HepG2 (cell line): ENCODE data around the gene IKZF4. TPM values are rescaled to one million over a fixed set of nuclear protein-coding genes. Genes with fewer than 3 reads are reported as not detected.

Experiments used
- FOSL1 ChIP-seq: sonication (generic); formaldehyde crosslinking; IDR thresholded peaks from 2 replicates; pipeline ENCODE4 v1.9.0; 2021; ENCODE audit warnings: missing genetic modification reagents, borderline replicate concordance
- RARA ChIP-seq: IDR thresholded peaks from 2 replicates; pipeline ENCODE4 v1.6.1; 2016; ENCODE audit warnings: missing genetic modification reagents, missing compliant biosample characterization
- TCF12 ChIP-seq, 2 experiments: fragments of 450-650 bp in 1 of 2; sonication (generic) in 1 of 2; formaldehyde crosslinking in 1 of 2; IDR thresholded peaks; 2 replicates each; pipeline versions ENCODE4 v1.6.1 to v1.8.0; 2017 to 2022; ENCODE audit warnings: antibody characterized with exemption in 1 of 2, mild to moderate bottlenecking in 1 of 2, missing genetic modification reagents in 1 of 2, moderate library complexity in 1 of 2
- ZNF776 ChIP-seq: sonication (generic); formaldehyde crosslinking; IDR thresholded peaks from 2 replicates; pipeline ENCODE4 v1.4.0; 2020; ENCODE audit warnings: mild to moderate bottlenecking, missing genetic modification reagents
- polyA plus RNA-seq, 8 experiments: library from polyadenylated mRNA; depleted of rRNA in 3 of 8; stranded (reverse) in 7 of 8; unstranded in 1 of 8; fragments of >200 nt; fragmentation: Illumina TruSeq in 4 of 8; extraction: Trizol in 4 of 8; gene quantifications; 2 replicates each; pipeline versions ENCODE4 v1.2.1 to v1.2.3, GENCODE V29; 2011 to 2016; ENCODE audit warnings: low read depth in 4 of 8, missing spikeins in 1 of 8, mixed read lengths in 1 of 8; ENCODE audit not compliant: insufficient read depth in 1 of 8
- total RNA-seq, 5 experiments: library from RNA; depleted of rRNA; stranded (reverse); fragments of >200 nt; fragmentation: Illumina TruSeq; extraction: Trizol; gene quantifications; 2 replicates each; pipeline ENCODE4 v1.2.3, GENCODE V29; 2016; ENCODE audit warnings: low read depth in 1 of 5
- TF ChIP-seq, protein P1 (sequence below): sonication (generic); formaldehyde crosslinking; IDR thresholded peaks from 2 replicates; pipeline ENCODE4 v1.5.0; 2020; ENCODE audit warnings: mild to moderate bottlenecking, missing genetic modification reagents, borderline replicate concordance
- TF ChIP-seq, protein P2 (sequence below): IDR thresholded peaks from 2 replicates; pipeline ENCODE4 v1.6.1; 2016; ENCODE audit warnings: missing biosample characterization, missing genetic modification reagents, low read depth

Gene IKZF4
- total and polyA plus RNA-seq, 2 of the 13 experiments (the other 11 are each of a cell fraction or from before 2014, with no cell fraction given), result 0.58 to 2.2 TPM

DNA sequence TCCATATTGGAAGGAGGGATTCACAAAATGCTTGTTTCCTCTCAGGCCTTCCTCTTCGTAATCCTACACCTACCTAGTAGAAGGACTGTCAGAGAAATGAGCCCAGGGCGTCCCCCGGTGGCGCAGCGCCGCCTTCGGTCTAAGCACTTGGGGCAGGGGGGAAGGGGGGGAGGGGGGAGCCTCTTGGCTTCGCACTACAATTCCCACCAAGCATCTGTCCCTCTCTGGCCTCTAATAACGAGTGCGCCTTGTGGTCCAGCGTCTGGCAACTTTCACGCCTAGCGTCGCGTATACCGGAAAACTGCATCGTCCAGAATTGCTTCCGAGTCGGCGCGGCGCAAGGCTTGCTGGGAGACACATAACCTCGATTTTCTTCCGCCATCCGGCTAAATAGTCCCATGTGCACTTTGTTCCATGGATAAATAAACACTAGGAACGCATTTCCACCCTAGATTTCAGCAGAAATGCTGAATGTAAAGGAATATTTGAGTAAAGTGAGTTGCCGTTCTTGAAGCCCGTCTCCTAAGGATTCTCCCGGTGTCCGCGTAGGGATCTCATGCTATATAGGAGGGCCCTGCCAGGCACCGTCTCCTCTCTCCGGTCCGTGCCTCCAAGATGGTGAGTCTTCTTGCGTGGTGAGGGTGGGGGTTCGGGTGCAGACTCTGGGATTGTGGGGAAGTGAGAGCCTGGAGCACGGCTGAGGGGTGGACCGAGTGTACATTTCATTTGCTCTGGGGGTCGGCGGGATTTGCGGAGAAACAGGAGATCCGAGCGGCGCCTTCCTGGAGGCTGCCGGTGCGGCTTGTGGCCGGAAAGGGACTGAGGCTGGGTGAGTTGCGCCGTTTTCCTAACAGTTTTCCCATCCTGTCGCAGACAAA, 20.9 kb downstream of the IKZF4 start, which contains the start of gene RPS26 (continued):
- TF ChIP-seq, protein P1, sequence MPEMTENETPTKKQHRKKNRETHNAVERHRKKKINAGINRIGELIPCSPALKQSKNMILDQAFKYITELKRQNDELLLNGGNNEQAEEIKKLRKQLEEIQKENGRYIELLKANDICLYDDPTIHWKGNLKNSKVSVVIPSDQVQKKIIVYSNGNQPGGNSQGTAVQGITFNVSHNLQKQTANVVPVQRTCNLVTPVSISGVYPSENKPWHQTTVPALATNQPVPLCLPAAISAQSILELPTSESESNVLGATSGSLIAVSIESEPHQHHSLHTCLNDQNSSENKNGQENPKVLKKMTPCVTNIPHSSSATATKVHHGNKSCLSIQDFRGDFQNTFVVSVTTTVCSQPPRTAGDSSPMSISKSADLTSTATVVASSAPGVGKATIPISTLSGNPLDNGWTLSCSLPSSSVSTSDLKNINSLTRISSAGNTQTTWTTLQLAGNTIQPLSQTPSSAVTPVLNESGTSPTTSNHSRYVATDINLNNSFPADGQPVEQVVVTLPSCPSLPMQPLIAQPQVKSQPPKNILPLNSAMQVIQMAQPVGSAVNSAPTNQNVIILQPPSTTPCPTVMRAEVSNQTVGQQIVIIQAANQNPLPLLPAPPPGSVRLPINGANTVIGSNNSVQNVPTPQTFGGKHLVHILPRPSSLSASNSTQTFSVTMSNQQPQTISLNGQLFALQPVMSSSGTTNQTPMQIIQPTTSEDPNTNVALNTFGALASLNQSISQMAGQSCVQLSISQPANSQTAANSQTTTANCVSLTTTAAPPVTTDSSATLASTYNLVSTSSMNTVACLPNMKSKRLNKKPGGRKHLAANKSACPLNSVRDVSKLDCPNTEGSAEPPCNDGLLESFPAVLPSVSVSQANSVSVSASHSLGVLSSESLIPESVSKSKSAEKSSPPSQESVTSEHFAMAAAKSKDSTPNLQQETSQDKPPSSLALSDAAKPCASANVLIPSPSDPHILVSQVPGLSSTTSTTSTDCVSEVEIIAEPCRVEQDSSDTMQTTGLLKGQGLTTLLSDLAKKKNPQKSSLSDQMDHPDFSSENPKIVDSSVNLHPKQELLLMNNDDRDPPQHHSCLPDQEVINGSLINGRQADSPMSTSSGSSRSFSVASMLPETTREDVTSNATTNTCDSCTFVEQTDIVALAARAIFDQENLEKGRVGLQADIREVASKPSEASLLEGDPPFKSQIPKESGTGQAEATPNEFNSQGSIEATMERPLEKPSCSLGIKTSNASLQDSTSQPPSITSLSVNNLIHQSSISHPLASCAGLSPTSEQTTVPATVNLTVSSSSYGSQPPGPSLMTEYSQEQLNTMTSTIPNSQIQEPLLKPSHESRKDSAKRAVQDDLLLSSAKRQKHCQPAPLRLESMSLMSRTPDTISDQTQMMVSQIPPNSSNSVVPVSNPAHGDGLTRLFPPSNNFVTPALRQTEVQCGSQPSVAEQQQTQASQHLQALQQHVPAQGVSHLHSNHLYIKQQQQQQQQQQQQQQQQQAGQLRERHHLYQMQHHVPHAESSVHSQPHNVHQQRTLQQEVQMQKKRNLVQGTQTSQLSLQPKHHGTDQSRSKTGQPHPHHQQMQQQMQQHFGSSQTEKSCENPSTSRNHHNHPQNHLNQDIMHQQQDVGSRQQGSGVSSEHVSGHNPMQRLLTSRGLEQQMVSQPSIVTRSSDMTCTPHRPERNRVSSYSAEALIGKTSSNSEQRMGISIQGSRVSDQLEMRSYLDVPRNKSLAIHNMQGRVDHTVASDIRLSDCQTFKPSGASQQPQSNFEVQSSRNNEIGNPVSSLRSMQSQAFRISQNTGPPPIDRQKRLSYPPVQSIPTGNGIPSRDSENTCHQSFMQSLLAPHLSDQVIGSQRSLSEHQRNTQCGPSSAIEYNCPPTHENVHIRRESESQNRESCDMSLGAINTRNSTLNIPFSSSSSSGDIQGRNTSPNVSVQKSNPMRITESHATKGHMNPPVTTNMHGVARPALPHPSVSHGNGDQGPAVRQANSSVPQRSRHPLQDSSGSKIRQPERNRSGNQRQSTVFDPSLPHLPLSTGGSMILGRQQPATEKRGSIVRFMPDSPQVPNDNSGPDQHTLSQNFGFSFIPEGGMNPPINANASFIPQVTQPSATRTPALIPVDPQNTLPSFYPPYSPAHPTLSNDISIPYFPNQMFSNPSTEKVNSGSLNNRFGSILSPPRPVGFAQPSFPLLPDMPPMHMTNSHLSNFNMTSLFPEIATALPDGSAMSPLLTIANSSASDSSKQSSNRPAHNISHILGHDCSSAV (CRISPR knock-in tag), result no peak
- TF ChIP-seq, protein P2, sequence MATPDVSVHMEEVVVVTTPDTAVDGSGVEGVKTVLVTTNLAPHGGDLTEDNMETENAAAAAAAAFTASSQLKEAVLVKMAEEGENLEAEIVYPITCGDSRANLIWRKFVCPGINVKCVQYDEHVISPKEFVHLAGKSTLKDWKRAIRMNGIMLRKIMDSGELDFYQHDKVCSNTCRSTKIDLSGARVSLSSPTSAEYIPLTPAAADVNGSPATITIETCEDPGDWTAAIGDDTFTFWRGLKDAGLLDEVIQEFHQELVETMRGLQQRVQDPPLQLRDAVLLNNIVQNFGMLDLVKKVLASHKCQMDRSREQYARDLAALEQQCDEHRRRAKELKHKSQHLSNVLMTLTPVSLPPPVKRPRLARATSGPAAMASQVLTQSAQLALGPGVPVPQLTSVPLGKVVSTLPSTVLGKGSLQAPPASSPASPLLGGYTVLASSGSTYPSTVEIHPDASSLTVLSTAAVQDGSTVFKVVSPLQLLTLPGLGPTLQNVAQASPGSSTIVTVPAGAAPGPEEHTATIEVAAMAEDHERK, result peak; percentile 92
- TF ChIP-seq FOSL1 (CRISPR knock-in tag) (no peak; the same call in 1 of the 2 replicates), TCF12 (IDR thresholded peaks at IDR 0.05) (no peak), TCF12 (CRISPR knock-in tag; IDR thresholded peaks at IDR 0.05) (0 out of 2 replicates have a peak, but pooled peaks have one; percentile 43), ZNF776 (CRISPR knock-in tag) (no peak), RARA (CRISPR knock-in tag) (peak; percentile 9; the same call in 1 of the 2 replicates)
